DOHH2 (cell line): Measurements from ENCODE around the gene ATXN7L1.

Source experiments
- CTCF ChIP-seq: fragments of 200-600 bp; sonication (generic); IDR thresholded peaks from one replicate; pipeline ENCODE4 v1.5.1; 2014; ENCODE audit warnings: antibody characterized with exemption, mild to moderate bottlenecking, low read depth, low read length; ENCODE audit not compliant: poor library complexity, severe bottlenecking
- EZH2phosphoT487 ChIP-seq: fragments of 200-600 bp; sonication (generic); IDR thresholded peaks from 2 replicates; pipeline ENCODE4 v1.6.1; 2017; ENCODE audit warnings: borderline replicate concordance, mild to moderate bottlenecking, antibody characterized with exemption, low read length, moderate library complexity, mixed read lengths

- TF ChIP-seq CTCF (no peak), EZH2phosphoT487 (no peak)
These were observed 293.3 kb downstream of the ATXN7L1 start for GRCh38 chr7:105583061-105583460.
